ENCODE measurements around the gene CNOT11. TPM values are rescaled to one million over a fixed set of nuclear protein-coding genes. Genes with fewer than 3 reads are reported as not detected.

Gene CNOT11
- total and polyA plus RNA-seq, 2 of the 8 experiments (the other 6 are each of a cell fraction or from before 2014, with no cell fraction given), result 41.5 to 54.6 TPM

- FAIRE-seq (no peak), DNase-seq (ENCODE audit: low read depth in 1 of 2, low spot score in 2 of 2) (no peak)
- no peak overlapping the region for H3K23ac ChIP-seq (ENCODE audit: insufficient read length)
- no peak overlapping the region for H3K14ac ChIP-seq (ENCODE audit: insufficient read length)
- H2BK120ac ChIP-seq (replicated peaks; ENCODE audit: low read depth, low read length), result no peak overlapping the region
- H2BK20ac ChIP-seq (ENCODE audit: low read length), result no peak overlapping the region
- TF ChIP-seq CBX5 (IDR thresholded peaks at IDR 0.05; ENCODE audit: low read depth, low read length) (no peak), KDM4A (IDR thresholded peaks at IDR 0.05; ENCODE audit: low read depth, low read length, severe bottlenecking) (no peak), SIX5 (IDR thresholded peaks at IDR 0.05; ENCODE audit: low read depth, low read length) (no peak), CBX8 (IDR thresholded peaks at IDR 0.05; ENCODE audit: borderline replicate concordance, low read depth, low read length) (no peak), CEBPB (IDR thresholded peaks at IDR 0.05; ENCODE audit: low read depth, low read length) (no peak), TAF7 (optimal IDR thresholded peaks at IDR 0.05; ENCODE audit: borderline replicate concordance, low read depth, low read length) (no peak), CTCF (IDR thresholded peaks at IDR 0.05; ENCODE audit: control extremely low read depth in 1 of 3, insufficient read depth in 1 of 3, low read depth in 1 of 3, low read length in 3 of 3) (no peak)
- TF ChIP-seq, protein P1, sequence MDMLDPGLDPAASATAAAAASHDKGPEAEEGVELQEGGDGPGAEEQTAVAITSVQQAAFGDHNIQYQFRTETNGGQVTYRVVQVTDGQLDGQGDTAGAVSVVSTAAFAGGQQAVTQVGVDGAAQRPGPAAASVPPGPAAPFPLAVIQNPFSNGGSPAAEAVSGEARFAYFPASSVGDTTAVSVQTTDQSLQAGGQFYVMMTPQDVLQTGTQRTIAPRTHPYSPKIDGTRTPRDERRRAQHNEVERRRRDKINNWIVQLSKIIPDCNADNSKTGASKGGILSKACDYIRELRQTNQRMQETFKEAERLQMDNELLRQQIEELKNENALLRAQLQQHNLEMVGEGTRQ (IDR thresholded peaks at IDR 0.05; ENCODE audit: low read length), result no peak
- H3K27ac ChIP-seq (ENCODE audit: low read depth, low read length), result no peak overlapping the region
- H2BK12ac ChIP-seq (ENCODE audit: low read depth, low read length), result no peak overlapping the region
- H4K91ac ChIP-seq (replicated peaks; ENCODE audit: insufficient read length, low read length), result no peak overlapping the region
- H3K79me2 ChIP-seq (ENCODE audit: control insufficient read depth in 1 of 2, insufficient read depth in 2 of 2, low read length in 2 of 2), result peaks cover 0 to 73% of the 10 kb centered on the region in 2 experiments; a peak in 2 of 4 replicates
- H3K4me1 ChIP-seq (replicated peaks in 1 of 4; ENCODE audit: control insufficient read depth in 3 of 4, insufficient read depth in 4 of 4, low read length in 3 of 4), result peaks cover 3 to 14% (median 5%) of the 10 kb centered on the region in 4 experiments
- H3K27me3 ChIP-seq (replicated peaks in 1 of 4; ENCODE audit: control insufficient read depth in 3 of 4, extremely low read depth in 1 of 4, insufficient read depth in 3 of 4, low read length in 3 of 4), result peaks cover 0 to 9% (median 0%) of the 10 kb centered on the region in 4 experiments; a peak in 3 of 7 replicates
- H3K9ac ChIP-seq (replicated peaks in 1 of 4; ENCODE audit: extremely low read depth in 1 of 4, low read depth in 3 of 4, low read length in 3 of 4), result no peak overlapping the region; a peak in 1 of 7 replicates
- H2AFZ ChIP-seq (ENCODE audit: low read length), result no peak overlapping the region
- H3K4ac ChIP-seq (replicated peaks; ENCODE audit: insufficient read length, low read depth, low read length), result no peak overlapping the region
- H2AK5ac ChIP-seq (ENCODE audit: low read depth, low read length), result no peak overlapping the region
- H3K56ac ChIP-seq (replicated peaks; ENCODE audit: insufficient read length, low read depth, low read length), result no peak overlapping the region
- no peak overlapping the region for H2BK5ac ChIP-seq (ENCODE audit: low read depth, low read length)
- POLR2A ChIA-PET (ENCODE audit: partially characterized antibody), result no interaction called here
- no peak overlapping the region for H3K18ac ChIP-seq (ENCODE audit: extremely low read depth, low read length)
- CTCF ChIA-PET (ENCODE audit: partially characterized antibody), result interaction anchor here (0.6 to 0.7 kb wide), 2 partner anchors 70 to 325 kb away, joined by 3 read pairs; no protein-coding TSS in a partner anchor
- peaks cover 12% of the 10 kb centered on the region; the same call in 1 of the 2 replicates for H3K23me2 ChIP-seq (ENCODE audit: low read depth, low read length)
- no peak overlapping the region for H2BK15ac ChIP-seq (ENCODE audit: low read length)
- peaks cover 18 to 21% of the 10 kb centered on the region in 2 experiments for H4K20me1 ChIP-seq (replicated peaks in 1 of 2; ENCODE audit: control insufficient read depth in 1 of 2, insufficient read depth in 2 of 2, low read length in 2 of 2)
- no peaks in the 10 kb centered on the region for H3K9me3 ChIP-seq (ENCODE audit: insufficient read depth in 2 of 2, low read depth in 1 of 2, low read length in 1 of 2)
- no peak overlapping the region for H4K8ac ChIP-seq (ENCODE audit: extremely low read depth, insufficient read depth, low read length)
- no peak overlapping the region for H3K4me3 ChIP-seq (ENCODE audit: extremely low read depth in 1 of 4, insufficient read depth in 2 of 4, low read depth in 3 of 4, low read length in 4 of 4)
- H3K79me1 ChIP-seq (ENCODE audit: low read depth, low read length), result peaks cover 6% of the 10 kb centered on the region
- no peak overlapping the region for H4K5ac ChIP-seq (ENCODE audit: insufficient read length, low read depth, low read length)
- H3K4me2 ChIP-seq (ENCODE audit: insufficient read depth in 1 of 2, low read depth in 2 of 2, low read length in 2 of 2), result peak overlapping the region; percentile 12 to 98; a peak in 2 of 4 replicates
- WGBS, 2 experiments (ENCODE audit: extremely low coverage in 1 of 2, insufficient coverage in 1 of 2, insufficient read length in 1 of 2, insufficient replicate concordance in 2 of 2, low coverage in 1 of 2, low lambda C conversion rate in 2 of 2, missing lambda C conversion rate in 1 of 2), result 85% methylated on average over 7 of the region's 7 CpGs; no CpG with 5 or more reads in 1 of the 2 experiments
- H3K36me3 ChIP-seq (ENCODE audit: control insufficient read depth in 2 of 4, insufficient read depth in 4 of 4, low read length in 3 of 4), result peaks cover 0 to 5% (median 0%) of the 10 kb centered on the region in 4 experiments; a peak in 1 of 8 replicates
These were observed 52.9 kb downstream of the CNOT11 start for GRCh38 chr2:101305492-101306078.
